Suprapubic skin (tissue), 3 donors: ENCODE data around the gene VGF.

Source experiments
- CTCF ChIP-seq, 2 donors: fragments of 200-600 bp in 1 of 2; fragments of 450-650 bp in 1 of 2; sonication (generic) in 1 of 2; IDR thresholded peaks; one replicate each; pipeline ENCODE4 v1.5.1; 2016 to 2019; ENCODE audit warnings: antibody characterized with exemption in 2 of 2, mild to moderate bottlenecking in 1 of 2, moderate library complexity in 1 of 2
- EP300 ChIP-seq: sonication (generic); formaldehyde crosslinking; IDR thresholded peaks from one replicate; pipeline ENCODE4 v1.6.1; 2017; ENCODE audit warnings: antibody characterized with exemption
- POLR2A ChIP-seq, 2 donors: fragments of 450-650 bp; IDR thresholded peaks; one replicate each; pipeline ENCODE4 v1.6.1; 2017; ENCODE audit warnings: antibody characterized with exemption in 2 of 2, mild to moderate bottlenecking in 2 of 2, moderate library complexity in 2 of 2

DNA sequence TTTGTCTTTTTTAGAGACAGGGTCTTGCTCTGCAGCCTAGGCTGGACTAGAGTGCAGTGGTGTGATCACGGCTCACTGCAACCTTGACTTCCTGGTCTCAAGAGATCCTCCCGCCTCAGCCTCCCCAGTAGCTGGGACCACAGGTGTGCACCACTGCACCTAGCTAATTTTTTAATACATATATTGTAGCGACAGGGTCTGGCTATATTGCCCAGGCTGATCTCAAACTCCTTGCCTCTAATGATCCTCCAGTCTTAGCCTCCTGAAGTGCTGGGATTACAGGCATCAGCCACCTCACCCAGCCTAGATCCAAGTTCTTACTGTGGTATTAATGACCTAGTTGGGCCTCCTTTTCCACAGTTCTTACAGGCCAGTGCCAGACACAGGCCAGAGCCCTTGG is 50.2 kb downstream of the VGF start:
- TF ChIP-seq CTCF (IDR thresholded peaks at IDR 0.05) = no peak
- TF ChIP-seq POLR2A (IDR thresholded peaks at IDR 0.05) = no peak
- TF ChIP-seq EP300 = no peak
